Glomerular endothelial cell (primary cell): ENCODE data around the gene ETV6. TPM values are rescaled to one million over a fixed set of nuclear protein-coding genes. Genes with fewer than 3 reads are reported as not detected.

Source experiments
- DNase-seq: peaks from one replicate; pipeline ENCODE4 v3.0.0-alpha.2; 2011; ENCODE audit warnings: low read depth, low spot score; ENCODE audit errors: extremely low read depth
- total RNA-seq: library from RNA; depleted of rRNA; stranded (reverse); fragments of >200 nt; gene quantifications from 2 replicates; pipeline ENCODE4 v1.2.3, GENCODE V29; 2015

The ETV6 gene
- total RNA-seq, 1 donor from 2014 or later = 27.9 TPM

DNA sequence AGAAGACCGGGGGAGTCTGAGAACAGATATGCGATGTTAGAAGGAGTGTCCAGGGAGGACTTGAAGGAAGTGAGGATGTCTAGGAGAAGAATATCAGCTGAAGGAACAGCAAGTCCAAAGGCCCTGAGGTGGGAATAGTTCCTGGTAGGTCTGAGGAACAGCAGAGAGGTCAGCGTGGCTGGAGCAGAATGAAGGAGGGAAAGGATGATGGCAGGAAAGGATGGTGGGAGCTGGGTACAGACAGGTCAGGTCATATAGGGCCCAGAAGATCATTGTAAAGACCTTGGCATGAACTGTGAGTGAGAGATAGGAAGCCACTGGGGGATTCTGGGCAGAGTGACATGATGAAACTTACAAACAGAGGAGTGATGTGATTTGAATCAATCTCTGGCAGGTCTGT is 171.0 kb downstream of the ETV6 start:
- no peak for DNase-seq

- DNase-seq = no peak
Measured at GRCh38 chr12:11821386-11822080, 172.1 kb downstream of the ETV6 start.

- no peak for DNase-seq
Measured at GRCh38 chr12:11822081-11822834, 172.8 kb downstream of the ETV6 start.

DNA sequence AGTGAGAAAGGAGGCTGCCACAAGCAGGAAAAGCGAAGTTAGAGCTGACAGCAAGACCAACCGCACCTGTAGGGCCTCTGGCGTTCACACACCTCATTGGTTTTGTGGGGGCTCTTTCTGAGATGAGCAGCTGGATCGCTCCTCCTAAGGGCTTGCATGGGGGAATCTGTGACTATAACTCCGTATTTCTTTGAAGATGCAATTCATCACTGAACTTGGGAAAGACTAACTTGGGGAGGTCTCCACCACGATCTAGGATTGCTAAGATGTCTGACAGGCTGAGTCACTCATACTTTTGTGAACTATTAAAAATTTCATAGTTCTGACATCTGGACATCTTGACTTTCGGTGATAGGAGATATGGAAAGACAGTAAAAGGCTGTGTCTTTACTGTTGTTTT is 173.6 kb downstream of the ETV6 start:
- DNase-seq = no peak

- DNase-seq = no peak
Measured at GRCh38 chr12:11823593-11823992, 174.1 kb downstream of the ETV6 start.

- no peak for DNase-seq
Measured at GRCh38 chr12:11824069-11824468, 174.6 kb downstream of the ETV6 start.

- no peak for DNase-seq
Measured at GRCh38 chr12:11824736-11825135, 175.3 kb downstream of the ETV6 start.

DNA sequence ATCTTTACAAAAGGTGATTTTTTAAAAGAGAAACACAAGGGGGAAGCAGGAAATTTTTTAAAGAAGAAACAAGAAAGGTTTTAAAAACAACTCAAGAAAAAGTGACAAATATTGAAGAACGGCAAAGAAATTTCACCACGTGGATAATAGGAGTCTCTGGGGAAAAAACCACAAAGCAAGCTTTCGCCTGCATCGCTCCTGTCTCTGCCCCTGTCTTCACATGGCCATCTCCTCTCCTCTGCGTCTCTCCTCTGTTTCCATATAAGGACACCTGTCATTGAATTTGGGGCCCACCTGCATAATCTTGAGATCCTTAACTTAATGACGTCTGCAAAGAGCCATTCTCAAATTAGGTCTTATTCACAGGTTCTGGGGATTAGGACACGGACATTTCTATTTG is 175.8 kb downstream of the ETV6 start:
- no peak for DNase-seq

- DNase-seq = no peak
Measured at GRCh38 chr12:11826574-11826973, 177.1 kb downstream of the ETV6 start.

DNA sequence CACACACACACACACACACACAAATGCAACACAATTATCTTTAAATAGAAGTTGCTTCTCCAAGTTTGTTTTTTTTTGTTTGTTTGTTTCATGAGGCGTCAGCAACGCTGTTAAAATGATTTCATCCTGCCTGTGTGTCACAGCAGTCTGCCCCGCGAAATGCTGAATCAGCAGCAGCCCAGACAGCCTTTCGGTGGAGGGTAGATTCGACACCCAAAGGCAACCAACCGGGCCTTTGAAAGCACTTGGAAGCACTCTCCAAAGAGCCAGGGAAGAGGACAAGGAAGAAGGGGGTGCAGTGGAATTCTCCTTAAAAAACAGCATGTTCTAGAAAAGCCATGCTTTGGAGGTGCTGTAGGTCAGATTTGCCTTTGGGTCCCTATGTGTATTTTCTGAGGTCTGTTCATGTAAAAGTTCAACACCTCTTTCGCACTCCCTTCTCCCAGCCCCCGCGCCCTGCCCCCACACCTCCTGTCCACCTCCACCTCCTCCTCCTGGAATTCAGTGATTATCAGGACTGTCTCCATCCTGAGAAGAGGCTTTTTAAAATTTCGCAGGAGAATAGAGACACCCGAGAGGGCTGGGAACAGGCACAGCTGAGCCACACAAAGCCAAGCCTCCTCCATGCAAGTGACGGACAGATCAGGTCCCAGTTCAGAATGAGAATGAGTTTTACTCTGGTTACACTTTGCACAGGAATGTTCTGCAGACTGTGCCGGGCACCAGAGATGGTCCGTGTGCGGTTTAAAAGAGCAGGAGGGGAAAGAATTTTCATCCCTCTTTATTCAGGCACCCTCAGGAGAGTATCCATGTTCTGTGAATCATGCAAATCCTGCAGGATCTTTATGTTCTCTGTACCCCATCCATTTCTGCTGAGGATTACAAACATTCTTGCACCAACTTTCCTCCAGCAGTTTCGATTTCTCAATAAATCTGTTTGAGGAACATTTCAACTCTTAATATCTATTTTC is 177.9 kb downstream of the ETV6 start:
- no peak for DNase-seq

- DNase-seq = no peak
Measured at GRCh38 chr12:11829764-11830194, 180.3 kb downstream of the ETV6 start.

- DNase-seq = no peak
Measured at GRCh38 chr12:11830307-11830801, 180.9 kb downstream of the ETV6 start.

- no peak for DNase-seq
Measured at GRCh38 chr12:11832093-11832492, 182.6 kb downstream of the ETV6 start.

DNA sequence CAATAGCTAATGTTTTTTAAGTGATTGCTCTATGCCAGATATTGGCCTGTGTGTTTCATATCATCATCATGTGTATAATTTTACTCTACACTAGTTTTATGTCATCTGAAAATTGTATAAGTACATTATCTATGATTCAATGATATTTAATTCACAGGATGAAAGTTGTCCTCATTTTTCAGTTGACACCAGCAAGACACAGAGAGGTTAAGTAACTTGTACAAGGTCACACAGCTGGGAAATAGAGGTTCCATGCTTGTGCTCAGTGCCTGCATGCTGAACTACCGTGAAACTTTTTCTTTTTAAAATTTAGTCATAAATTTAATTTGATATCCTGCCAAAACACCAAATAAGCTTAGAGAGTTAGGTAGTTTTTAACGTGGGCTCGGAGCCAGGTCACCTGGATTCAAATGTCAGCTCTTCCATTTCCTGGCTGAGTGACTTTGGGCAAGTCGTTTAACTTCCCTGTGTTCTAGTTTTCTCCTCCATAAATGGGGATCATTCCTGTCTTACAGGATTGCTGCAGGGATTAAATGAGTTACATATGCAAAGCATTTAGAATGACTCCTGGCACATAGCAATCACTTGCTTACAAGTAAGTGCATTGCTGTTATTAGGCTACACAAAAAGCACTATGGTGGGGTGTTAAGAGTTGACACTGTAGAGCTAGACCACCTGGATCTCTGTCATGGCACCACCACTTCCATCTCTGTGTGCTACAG is 183.9 kb downstream of the ETV6 start:
- DNase-seq = no peak

- no peak for DNase-seq
Measured at GRCh38 chr12:11834104-11834812, 184.8 kb downstream of the ETV6 start.

DNA sequence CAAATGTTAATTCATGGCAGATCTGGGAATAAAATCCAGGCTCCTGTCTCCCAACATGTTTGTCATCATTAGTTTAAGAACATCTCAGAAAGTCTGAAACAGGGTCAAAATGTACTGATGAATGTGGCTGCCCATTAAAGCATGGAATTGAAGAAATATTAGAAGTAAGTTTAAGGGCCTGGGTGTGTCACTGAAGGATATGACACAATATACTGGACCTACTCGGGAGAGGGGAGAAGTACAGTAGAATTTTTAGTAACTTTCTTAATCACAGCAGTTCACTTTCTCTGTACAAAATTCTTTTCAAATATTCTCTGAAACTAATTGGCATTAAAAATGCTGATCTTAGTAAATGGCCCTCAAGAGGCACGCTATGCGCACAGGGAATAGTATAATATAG is 185.5 kb downstream of the ETV6 start:
- DNase-seq = no peak

DNA sequence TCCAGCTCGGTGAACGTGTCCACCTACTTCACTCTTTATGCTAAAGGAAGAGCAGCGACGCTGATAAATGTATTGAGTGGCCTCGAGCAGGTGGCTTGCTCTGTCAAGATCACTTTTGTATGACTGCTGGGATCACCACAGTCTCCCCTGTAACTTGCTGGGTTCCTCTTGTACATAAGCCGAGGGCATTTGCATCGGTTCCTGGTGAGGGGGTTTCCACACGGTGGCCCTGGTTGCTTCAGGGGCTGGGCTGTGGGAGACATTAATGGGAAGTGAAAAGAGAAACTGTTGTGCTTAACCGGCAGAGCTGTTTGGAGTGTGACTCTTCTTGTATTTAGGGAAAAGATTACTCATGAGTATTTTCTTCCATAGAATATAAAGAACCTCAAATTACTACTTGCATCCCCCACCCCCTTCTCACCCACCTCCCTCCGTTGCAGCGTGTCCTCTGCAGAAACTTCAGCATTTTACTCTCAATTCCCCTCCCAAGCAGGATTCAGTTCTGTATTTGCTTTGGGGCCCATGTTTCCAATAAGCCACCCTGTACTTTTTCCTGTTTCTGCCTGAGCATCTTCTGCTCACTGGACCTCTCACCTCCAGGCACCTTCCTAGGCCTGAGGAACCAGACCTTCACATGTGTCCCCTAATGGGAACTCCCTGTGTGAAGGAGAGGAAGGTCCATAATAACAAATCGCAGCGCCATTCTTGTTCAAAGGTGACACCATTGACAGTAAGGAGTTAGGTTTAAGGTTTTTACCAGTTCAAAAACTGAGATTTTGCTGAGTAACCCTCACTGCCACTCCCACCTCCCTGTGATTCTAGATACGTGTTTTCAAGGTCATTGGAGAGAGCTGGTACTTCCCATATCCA is 187.0 kb downstream of the ETV6 start:
- no peak for DNase-seq

GRCh38 chr12:11837216-11837934 is 187.9 kb downstream of the ETV6 start:
- no peak for DNase-seq
